T-helper 17 cell (primary cell): ENCODE data around the gene BTBD7. TPM values are rescaled to one million over a fixed set of nuclear protein-coding genes. Genes with fewer than 3 reads are reported as not detected.
A peak's percentile ranks its signal among the peaks of the same experiment; 100 is the strongest.
"Not testable (repeated sequence)": the region's sequence is repeated elsewhere in the genome, so short reads cannot be mapped to it uniquely, and the experiment has no call there.

Experiments
- ATAC-seq: fragments of 150-1000 bp; cut with Tn5 transposase; 2 replicates; pipeline ENCODE4 v1.10.0; 2021; ENCODE audit warnings: mild to moderate bottlenecking, moderate library complexity
- DNase-seq, 3 donors: peaks; one replicate each; pipeline versions ENCODE4 v3.0.0 to v3.0.0-alpha.2; 2020 to 2021
- H3K9me3 ChIP-seq: one replicate; pipeline ENCODE4 v1.7.0; 2013; ENCODE audit warnings: low read length, mild to moderate bottlenecking; ENCODE audit not compliant: control insufficient read depth, poor library complexity, severe bottlenecking
- H3K27ac Mint-ChIP-seq: one replicate; pipeline ENCODE4 v1.8.0; 2022; ENCODE audit warnings: mild to moderate bottlenecking, moderate library complexity, mixed read lengths
- H3K27me3 Mint-ChIP-seq: one replicate; pipeline ENCODE4 v1.8.0; 2022; ENCODE audit warnings: mixed read lengths
- H3K36me3 Mint-ChIP-seq: one replicate; pipeline ENCODE4 v1.8.0; 2022; ENCODE audit warnings: low read depth, mixed read lengths
- H3K4me1 Mint-ChIP-seq: one replicate; pipeline ENCODE4 v1.8.0; 2022; ENCODE audit warnings: mild to moderate bottlenecking, mixed read lengths
- H3K4me3 Mint-ChIP-seq: one replicate; pipeline ENCODE4 v1.8.0; 2022; ENCODE audit warnings: mild to moderate bottlenecking, moderate library complexity, mixed read lengths
- total RNA-seq, 4 donors: library from RNA in 2 of 4; stranded (reverse) in 2 of 4; gene quantifications; one replicate each; pipeline ENCODE4 v1.2.3 and lab custom pipeline; 2022 to 2026

Gene BTBD7
- total RNA-seq, 2 donors from 2014 or later, result 22.5 to 22.8 TPM

DNA sequence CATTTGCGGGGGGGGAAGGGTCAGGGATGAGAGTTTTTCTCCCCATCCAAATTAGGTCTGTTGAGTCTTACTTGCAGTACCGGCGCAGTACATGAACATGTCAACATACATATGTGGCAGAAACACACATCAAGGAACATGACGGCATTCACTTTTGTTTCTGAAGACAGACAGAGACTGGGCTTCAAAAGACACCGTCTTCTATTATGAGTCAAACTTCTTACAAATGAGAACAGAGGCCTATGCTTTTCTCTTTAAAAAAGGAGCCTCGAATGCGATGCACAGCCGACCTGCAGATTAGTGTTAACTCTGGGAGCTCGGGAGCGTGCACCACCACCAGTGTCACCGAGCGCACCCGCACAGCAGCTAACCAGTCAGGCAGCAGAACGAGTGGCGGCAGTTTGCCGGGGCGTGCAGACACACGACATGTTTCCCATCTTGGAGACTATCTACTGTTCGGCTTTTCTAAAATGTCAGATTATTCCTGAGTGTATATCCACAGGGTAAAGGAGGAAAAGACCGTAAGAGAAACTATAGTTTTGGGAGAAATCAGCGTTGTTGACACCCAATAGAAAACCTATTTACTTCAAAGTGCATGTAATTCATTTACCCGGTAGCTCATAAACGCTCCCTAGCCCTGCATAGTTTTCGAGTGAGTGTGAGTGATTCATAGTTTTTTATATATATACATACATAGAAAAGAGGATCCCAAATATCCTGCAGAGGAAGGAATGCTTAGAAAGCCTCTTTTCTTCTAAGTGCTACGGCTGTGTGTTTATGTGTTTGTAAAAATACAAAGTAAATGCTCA, 92.8 kb downstream of the BTBD7 start:
- Mint-ChIP-seq H3K36me3 (peaks cover 4% of the 10 kb centered on the region), H3K27ac (no peak overlapping the region), H3K4me1 (peaks cover 4% of the 10 kb centered on the region), H3K4me3 (no peak overlapping the region), H3K27me3 (no peaks in the 10 kb centered on the region)
- H3K9me3 ChIP-seq, result no peaks in the 10 kb centered on the region
- DNase-seq (no peak), ATAC-seq (no peak)

DNA sequence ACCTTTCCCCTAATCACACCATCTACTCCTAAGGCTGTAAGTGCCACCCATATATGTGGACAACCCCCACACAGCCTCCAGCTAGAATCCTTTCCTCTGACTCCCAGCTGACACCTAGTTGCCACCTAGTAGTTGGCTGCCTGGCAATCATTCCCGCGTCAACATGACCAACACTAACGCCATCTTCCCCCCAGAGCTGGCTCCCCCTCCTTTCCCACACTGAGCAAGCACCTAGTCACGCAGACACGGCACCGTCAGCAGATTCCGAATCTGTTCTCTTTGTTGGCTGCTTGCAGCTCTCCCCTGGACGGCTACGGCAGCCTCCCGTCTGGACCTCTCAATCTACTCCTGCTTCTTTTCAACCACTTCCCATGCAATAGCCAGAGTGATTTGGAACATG, 98.0 kb downstream of the BTBD7 start:
- no peak for ATAC-seq

DNA sequence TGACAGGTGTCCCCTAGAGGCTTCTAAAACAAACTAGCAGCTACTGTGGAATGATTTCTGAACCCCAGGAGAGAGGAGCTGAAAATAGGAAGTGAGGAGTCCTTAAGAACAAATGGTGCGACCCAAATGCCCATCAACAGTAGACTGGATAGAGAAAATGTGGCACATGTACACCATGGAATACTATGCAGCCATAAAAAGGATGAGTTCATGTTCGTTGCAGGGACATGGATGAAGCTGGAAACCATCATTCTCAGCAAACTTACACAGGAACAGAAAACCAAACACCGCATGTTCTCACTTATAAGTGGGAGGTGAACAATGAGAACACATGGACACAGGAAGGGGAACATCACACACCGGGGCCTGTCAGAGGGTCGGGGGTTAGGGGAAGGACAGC, 99.8 kb downstream of the BTBD7 start:
- H3K36me3 Mint-ChIP-seq, DNase-seq, H3K9me3 ChIP-seq, ATAC-seq, H3K27me3 Mint-ChIP-seq, H3K27ac Mint-ChIP-seq, H3K4me3 Mint-ChIP-seq: not testable (repeated sequence)
- H3K4me1 Mint-ChIP-seq, result peaks cover 25% of the 10 kb centered on the region

More for the DNA sequence above, 98.0 kb downstream of the BTBD7 start:
- DNase-seq, result no peak
- Mint-ChIP-seq H3K36me3 (no peaks in the 10 kb centered on the region), H3K27me3 (peaks cover 6% of the 10 kb centered on the region), H3K4me3 (no peak overlapping the region), H3K4me1 (peaks cover 25% of the 10 kb centered on the region), H3K27ac (peak overlapping the region; percentile 37)
- no peaks in the 10 kb centered on the region for H3K9me3 ChIP-seq

DNA sequence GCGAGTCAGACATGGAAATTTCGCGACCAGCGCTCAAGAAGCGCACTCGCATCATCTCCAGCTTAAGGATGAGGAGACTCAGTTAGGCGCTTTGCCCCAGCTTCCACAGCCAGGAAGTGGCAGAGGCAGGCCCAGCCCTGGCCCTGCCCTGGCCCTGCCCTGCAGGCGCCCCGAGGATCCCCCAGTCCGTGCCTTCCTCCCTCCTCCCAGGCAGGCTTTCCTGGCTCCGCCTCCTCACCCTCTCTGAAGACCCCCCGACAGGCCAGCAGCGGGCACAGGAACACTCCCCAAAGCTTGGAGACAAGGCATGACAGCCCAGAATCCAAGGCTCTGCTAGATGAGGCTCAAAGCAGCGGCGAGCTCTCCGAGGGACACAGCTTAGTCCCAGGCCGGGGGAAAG, 100.7 kb downstream of the BTBD7 start:
- ATAC-seq (no peak), DNase-seq (no peak)
- no peaks in the 10 kb centered on the region for H3K9me3 ChIP-seq
- peaks cover 28% of the 10 kb centered on the region for H3K4me1 Mint-ChIP-seq
- H3K36me3 Mint-ChIP-seq, result peaks cover 5% of the 10 kb centered on the region
- H3K4me3 Mint-ChIP-seq, result no peak overlapping the region
- no peak overlapping the region for H3K27ac Mint-ChIP-seq
- peaks cover 6% of the 10 kb centered on the region for H3K27me3 Mint-ChIP-seq

DNA sequence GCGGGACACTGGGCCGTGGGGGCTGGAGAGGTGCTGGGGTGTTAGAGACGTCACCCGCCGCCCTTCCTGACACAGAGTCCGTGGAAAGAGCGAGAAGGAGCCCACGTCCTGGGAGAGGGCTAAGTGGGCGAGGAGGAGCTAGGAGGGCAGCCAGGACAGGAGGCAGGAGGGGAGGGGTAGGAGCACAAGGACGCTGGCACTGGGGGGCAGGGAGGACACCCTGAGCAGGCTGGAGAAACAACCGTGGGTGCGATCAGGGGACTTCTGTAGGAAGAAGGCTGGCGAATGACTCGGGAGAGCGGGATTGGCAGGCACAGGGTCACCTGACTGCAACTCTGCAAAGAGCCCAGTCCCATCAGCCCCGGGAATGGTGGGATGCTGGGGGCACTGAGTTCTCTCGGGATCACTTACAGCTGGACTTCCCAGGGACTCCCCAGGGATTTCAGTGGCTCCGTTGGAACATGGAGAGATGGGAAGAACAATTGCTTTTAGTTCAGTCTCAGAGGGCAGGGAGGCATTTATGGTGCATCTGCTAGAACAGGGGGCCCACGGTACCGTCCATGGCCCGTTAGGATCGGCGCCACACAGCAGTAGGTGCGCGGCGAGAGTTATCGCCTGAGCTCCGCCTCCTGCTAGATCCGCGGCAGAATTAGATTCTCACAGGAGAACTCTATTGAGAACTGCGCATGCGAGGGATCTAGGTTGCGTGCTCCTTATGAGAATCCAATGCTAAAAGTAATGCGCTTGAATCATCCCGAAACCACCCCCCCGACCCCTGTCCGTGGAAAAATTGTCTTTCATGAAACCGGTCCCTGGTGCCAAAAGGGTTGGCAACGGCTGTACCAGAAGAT, 101.5 kb downstream of the BTBD7 start:
- H3K4me3 Mint-ChIP-seq, result peak overlapping the region; percentile 72
- H3K4me1 Mint-ChIP-seq, result peaks cover 28% of the 10 kb centered on the region
- no peaks in the 10 kb centered on the region for H3K9me3 ChIP-seq
- peaks cover 8% of the 10 kb centered on the region for H3K36me3 Mint-ChIP-seq
- DNase-seq (no peak), ATAC-seq (peak; percentile 59)
- peaks cover 6% of the 10 kb centered on the region for H3K27me3 Mint-ChIP-seq
- peak overlapping the region; percentile 24 for H3K27ac Mint-ChIP-seq

DNA sequence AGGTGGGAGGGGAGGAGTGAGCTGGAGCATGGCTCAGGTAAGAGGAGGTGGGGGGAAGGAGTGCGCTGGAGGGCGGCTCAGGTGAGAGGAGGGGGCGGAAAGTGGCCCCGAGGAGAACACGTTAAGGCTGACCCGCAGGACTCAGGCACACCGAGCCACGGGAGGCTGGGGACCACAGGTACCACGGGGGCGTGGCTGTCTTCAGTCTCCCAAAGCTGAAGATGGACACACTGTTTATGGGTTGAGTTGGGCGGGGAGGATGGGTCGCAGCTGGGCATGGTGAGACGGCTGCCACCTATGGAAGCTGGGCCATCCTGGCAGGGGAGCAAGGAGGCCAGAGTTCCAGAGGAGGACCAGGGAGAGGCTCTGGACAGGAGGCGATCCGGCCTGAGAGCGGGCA, 102.3 kb downstream of the BTBD7 start:
- no peak for ATAC-seq
- Mint-ChIP-seq H3K4me1 (peaks cover 28% of the 10 kb centered on the region), H3K4me3 (peak overlapping the region; percentile 72), H3K27ac (peak overlapping the region; percentile 24), H3K36me3 (peaks cover 10% of the 10 kb centered on the region), H3K27me3 (peaks cover 6% of the 10 kb centered on the region)
- no peaks in the 10 kb centered on the region for H3K9me3 ChIP-seq
- no peak for DNase-seq

DNA sequence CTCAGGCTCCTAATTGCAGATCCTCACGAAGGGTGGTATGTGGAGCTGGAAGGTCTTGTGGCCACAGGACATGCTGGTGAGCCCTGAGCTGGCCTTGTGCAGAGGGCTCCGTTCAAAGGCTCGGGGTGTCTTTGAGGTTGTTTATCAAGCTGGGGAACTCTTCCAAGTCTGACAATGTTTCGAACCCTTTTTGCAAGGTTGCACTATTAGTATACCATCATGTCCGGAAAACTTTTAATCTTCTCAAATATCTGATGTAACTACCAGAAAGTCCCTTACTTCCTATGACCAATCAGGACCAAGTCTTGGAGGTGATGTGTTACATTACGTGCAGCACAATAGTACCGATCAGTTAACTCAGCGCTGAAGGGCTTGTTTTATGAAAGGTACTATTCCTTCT, 104.3 kb downstream of the BTBD7 start:
- peaks cover 17% of the 10 kb centered on the region for H3K4me1 Mint-ChIP-seq
- no peak overlapping the region for H3K27ac Mint-ChIP-seq
- DNase-seq, result no peak
- no peaks in the 10 kb centered on the region for H3K9me3 ChIP-seq
- H3K4me3 Mint-ChIP-seq, result no peak overlapping the region
- ATAC-seq, result no peak
- H3K27me3 Mint-ChIP-seq, result peaks cover 6% of the 10 kb centered on the region
- peaks cover 10% of the 10 kb centered on the region for H3K36me3 Mint-ChIP-seq

DNA sequence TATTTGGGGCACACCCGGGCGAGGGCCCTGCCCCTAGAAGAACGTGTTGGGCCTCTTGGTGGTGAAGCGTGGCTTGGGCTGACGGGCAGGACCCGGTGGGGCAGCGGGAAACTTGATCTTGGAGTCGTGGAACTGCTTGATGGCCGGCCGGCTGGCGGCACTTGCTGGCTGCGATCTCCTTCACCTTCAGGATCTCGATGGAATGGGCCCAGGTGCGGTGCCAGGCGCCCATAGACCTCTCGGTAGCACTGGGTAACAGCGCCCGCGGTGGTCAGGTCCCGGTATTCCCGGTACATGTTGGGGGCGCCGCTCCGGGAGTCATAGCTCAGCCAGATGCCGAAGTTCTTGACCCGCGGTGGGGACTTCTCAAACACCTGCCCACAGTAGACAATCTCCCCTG, 109.3 kb downstream of the BTBD7 start:
- Mint-ChIP-seq H3K27ac (no peak overlapping the region), H3K4me1 (peaks cover 4% of the 10 kb centered on the region), H3K4me3 (no peak overlapping the region), H3K27me3 (no peaks in the 10 kb centered on the region), H3K36me3 (peaks cover 8% of the 10 kb centered on the region)
- no peaks in the 10 kb centered on the region for H3K9me3 ChIP-seq
- no peak for ATAC-seq
- DNase-seq, result no peak

DNA sequence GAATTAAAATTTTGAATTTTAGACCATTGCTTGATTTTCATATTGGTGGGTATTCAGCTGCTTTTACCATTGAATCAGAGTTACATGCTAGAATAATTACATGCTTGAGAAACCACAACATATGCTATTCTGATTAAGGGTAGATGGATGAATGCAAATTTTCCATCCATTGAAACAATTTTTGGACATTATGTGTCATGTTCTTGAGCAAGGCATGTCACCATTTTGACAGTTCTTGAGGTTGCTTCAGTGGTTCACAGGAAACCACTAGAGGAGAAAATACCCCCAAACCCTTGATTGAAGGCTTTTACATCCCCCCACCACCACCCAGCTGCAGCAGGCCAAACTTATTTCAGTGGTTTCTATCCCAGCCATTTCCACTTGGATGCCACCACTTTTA, 112.3 kb downstream of the BTBD7 start:
- DNase-seq (no peak), ATAC-seq (no peak)
- Mint-ChIP-seq H3K4me3 (no peak overlapping the region), H3K36me3 (no peaks in the 10 kb centered on the region), H3K4me1 (no peaks in the 10 kb centered on the region), H3K27me3 (no peaks in the 10 kb centered on the region), H3K27ac (no peak overlapping the region)
- no peaks in the 10 kb centered on the region for H3K9me3 ChIP-seq

DNA sequence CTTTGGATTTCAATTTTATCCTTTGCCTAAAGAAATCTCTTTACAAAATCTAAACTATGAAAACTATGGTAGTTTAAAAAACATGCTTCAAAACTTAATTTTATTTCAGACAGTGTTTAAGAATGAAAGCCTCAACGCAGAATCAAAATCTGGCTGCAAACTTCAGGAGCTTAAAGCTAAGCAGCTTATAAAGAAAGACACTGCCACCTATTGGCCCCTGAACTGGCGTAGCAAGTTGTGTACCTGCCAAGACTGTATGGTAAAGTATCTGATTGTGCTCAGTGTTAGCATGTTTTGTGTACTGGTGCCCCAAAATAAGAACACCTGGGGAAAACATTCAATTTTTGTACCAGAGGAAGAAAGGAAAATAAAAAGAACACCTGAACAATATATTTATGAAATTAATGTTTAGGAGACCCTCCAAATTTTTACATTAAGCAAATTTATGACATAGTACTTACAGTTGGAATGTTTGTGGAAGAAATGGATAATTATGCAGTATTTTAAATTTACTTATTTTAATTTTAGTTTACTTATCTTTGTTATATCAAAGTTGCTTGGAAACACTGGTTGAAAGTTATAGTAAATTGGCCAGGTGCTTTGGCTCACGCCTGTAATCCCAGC, 113.6 kb downstream of the BTBD7 start:
- no peaks in the 10 kb centered on the region for H3K36me3 Mint-ChIP-seq
- H3K4me1 Mint-ChIP-seq, result no peaks in the 10 kb centered on the region
- no peaks in the 10 kb centered on the region for H3K27me3 Mint-ChIP-seq
- no peaks in the 10 kb centered on the region for H3K9me3 ChIP-seq
- no peak overlapping the region for H3K4me3 Mint-ChIP-seq
- peak; percentile 88 for ATAC-seq
- peak in 2 of 3 donors; percentile 16 to 28 for DNase-seq
- H3K27ac Mint-ChIP-seq, result no peak overlapping the region

DNA sequence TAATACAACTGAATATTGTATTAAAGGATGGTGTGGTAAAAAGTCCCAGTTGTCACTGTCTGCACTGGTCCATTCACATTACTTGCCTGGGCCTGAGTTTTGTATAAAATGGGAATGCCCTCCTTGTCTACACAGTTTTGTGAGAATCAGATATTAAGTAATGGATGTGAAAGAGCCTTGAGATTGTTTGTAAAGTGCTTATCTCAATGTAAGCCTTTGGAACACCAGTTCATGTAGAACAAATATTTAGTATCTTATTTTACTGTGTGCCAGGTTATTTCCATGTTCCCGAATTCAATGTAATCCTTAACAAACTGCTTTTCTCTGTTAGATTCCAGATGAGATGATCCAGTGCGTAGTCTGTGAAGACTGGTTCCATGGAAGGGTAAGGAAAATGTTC, 118.2 kb downstream of the BTBD7 start:
- no peak for DNase-seq
- no peaks in the 10 kb centered on the region for H3K27me3 Mint-ChIP-seq
- no peaks in the 10 kb centered on the region for H3K4me1 Mint-ChIP-seq
- H3K4me3 Mint-ChIP-seq, result no peak overlapping the region
- ATAC-seq, result no peak
- H3K9me3 ChIP-seq, result no peaks in the 10 kb centered on the region
- H3K27ac Mint-ChIP-seq, result no peak overlapping the region
- no peaks in the 10 kb centered on the region for H3K36me3 Mint-ChIP-seq

DNA sequence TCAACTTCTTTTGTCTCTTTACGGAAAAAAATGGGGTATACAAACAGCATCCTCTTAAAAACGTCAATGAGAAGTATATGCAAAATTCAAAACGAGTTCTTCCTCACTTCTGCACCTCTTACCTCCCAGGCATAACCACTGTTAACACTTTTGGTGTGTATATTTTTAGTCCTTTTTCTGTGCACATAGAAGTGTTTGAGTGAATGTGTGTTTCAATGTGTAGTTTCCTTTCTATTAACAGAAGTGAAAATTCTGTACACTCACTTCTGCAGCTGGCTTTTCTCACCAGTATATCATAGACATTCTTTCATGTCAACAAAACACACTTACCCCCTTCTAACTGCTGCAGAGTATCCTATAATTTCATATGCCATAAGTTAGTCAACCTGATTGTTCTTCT, 120.4 kb downstream of the BTBD7 start:
- no peak overlapping the region for H3K4me3 Mint-ChIP-seq
- peaks cover 9% of the 10 kb centered on the region for H3K4me1 Mint-ChIP-seq
- H3K27ac Mint-ChIP-seq, result no peak overlapping the region
- no peaks in the 10 kb centered on the region for H3K9me3 ChIP-seq
- ATAC-seq (no peak), DNase-seq (no peak)
- H3K36me3 Mint-ChIP-seq, result peaks cover 3% of the 10 kb centered on the region
- no peaks in the 10 kb centered on the region for H3K27me3 Mint-ChIP-seq
